H9 (cell line): Measurements from ENCODE around the gene YWHAQ. TPM values are rescaled to one million over a fixed set of nuclear protein-coding genes. Genes with fewer than 3 reads are reported as not detected.

Source experiments
- DNase-seq: peaks from one replicate; pipeline ENCODE4 v3.0.0-alpha.2; 2017
- H2AFZ ChIP-seq: one replicate; pipeline ENCODE4 v1.6.1; 2013; ENCODE audit warnings: mild to moderate bottlenecking, low read length, control low read depth, moderate library complexity
- H2AK5ac ChIP-seq: 2 replicates; pipeline ENCODE4 v1.6.1; 2013; ENCODE audit warnings: low read length, control low read depth, mixed read lengths; ENCODE audit not compliant: insufficient read length
- H2BK120ac ChIP-seq: one replicate; pipeline ENCODE4 v1.6.1; 2013; ENCODE audit warnings: low read depth, mild to moderate bottlenecking, low read length, control low read depth, inconsistent platforms; ENCODE audit not compliant: poor library complexity, severe bottlenecking
- H2BK12ac ChIP-seq: 2 replicates; pipeline ENCODE4 v1.6.1; 2013; ENCODE audit warnings: low read length, control low read depth, mixed read lengths, low read depth; ENCODE audit not compliant: insufficient read length
- H2BK15ac ChIP-seq: 2 replicates; pipeline ENCODE4 v1.6.1; 2013; ENCODE audit warnings: low read depth, low read length, control low read depth
- H2BK20ac ChIP-seq: one replicate; pipeline ENCODE4 v1.6.1; 2013; ENCODE audit warnings: low read depth, mild to moderate bottlenecking, low read length, control low read depth, inconsistent platforms; ENCODE audit not compliant: poor library complexity, severe bottlenecking
- H2BK5ac ChIP-seq: 2 replicates; pipeline ENCODE4 v1.6.1; 2013; ENCODE audit warnings: low read length, control low read depth, mixed read lengths; ENCODE audit not compliant: insufficient read length
- H3K14ac ChIP-seq: 2 replicates; pipeline ENCODE4 v1.6.1; 2013; ENCODE audit warnings: low read length, control low read depth; ENCODE audit not compliant: insufficient read depth
- H3K18ac ChIP-seq: 2 replicates; pipeline ENCODE4 v1.6.1; 2013; ENCODE audit warnings: low read depth, mild to moderate bottlenecking, mixed read lengths, low read length, control low read depth; ENCODE audit not compliant: insufficient read length
- H3K23ac ChIP-seq: 2 replicates; pipeline ENCODE4 v1.6.1; 2013; ENCODE audit warnings: low read length, control low read depth, mixed read lengths, low read depth; ENCODE audit not compliant: insufficient read length
- H3K23me2 ChIP-seq: 2 replicates; pipeline ENCODE4 v1.6.1; 2013; ENCODE audit warnings: low read depth, mild to moderate bottlenecking, mixed read lengths, low read length, control low read depth; ENCODE audit not compliant: insufficient read length, poor library complexity, severe bottlenecking
- H3K27ac ChIP-seq: 2 replicates; pipeline ENCODE4 v1.5.1; 2013; ENCODE audit warnings: low read length, control low read depth, mixed read lengths, low read depth; ENCODE audit not compliant: insufficient read length
- H3K27me3 ChIP-seq: 2 replicates; pipeline ENCODE4 v1.6.1; 2013; ENCODE audit warnings: low read length, control low read depth, inconsistent platforms; ENCODE audit not compliant: insufficient read depth
- H3K4ac ChIP-seq: 2 replicates; pipeline ENCODE4 v1.6.1; 2013; ENCODE audit warnings: low read depth, mild to moderate bottlenecking, control low read depth, inconsistent platforms, low read length, moderate library complexity
- H3K4me1 ChIP-seq: 2 replicates; pipeline ENCODE4 v1.6.1; 2013; ENCODE audit warnings: low read length, control low read depth, inconsistent platforms; ENCODE audit not compliant: insufficient read depth
- H3K4me2 ChIP-seq: 2 replicates; pipeline ENCODE4 v1.6.1; 2013; ENCODE audit warnings: low read length, control low read depth, mixed read lengths; ENCODE audit not compliant: insufficient read length, insufficient read depth
- H3K56ac ChIP-seq: 2 replicates; pipeline ENCODE4 v1.6.1; 2013; ENCODE audit warnings: low read depth, mild to moderate bottlenecking, mixed read lengths, low read length, control low read depth; ENCODE audit not compliant: insufficient read length
- H3K79me1 ChIP-seq: 2 replicates; pipeline ENCODE4 v1.6.1; 2013; ENCODE audit warnings: low read depth, mild to moderate bottlenecking, moderate library complexity, low read length, control low read depth, inconsistent platforms; ENCODE audit not compliant: insufficient read depth, poor library complexity, severe bottlenecking
- H3K79me2 ChIP-seq: 2 replicates; pipeline ENCODE4 v1.6.1; 2013; ENCODE audit warnings: low read length, control low read depth, inconsistent platforms; ENCODE audit not compliant: insufficient read depth
- H3K9ac ChIP-seq: 2 replicates; pipeline ENCODE4 v1.6.1; 2013; ENCODE audit warnings: low read length, control low read depth, mixed read lengths; ENCODE audit not compliant: insufficient read length; ENCODE audit errors: extremely low read depth
- H3K9me3 ChIP-seq: one replicate; pipeline ENCODE4 v1.6.1; 2013; ENCODE audit warnings: low read depth, low read length, inconsistent platforms; ENCODE audit not compliant: control insufficient read depth
- H3T11ph ChIP-seq: one replicate; pipeline ENCODE4 v1.6.1; 2013; ENCODE audit warnings: mild to moderate bottlenecking, low read length, control low read depth, inconsistent platforms
- H4K20me1 ChIP-seq: one replicate; pipeline ENCODE4 v1.6.1; 2013; ENCODE audit not compliant: control insufficient read depth, insufficient read length, insufficient read depth
- H4K5ac ChIP-seq: 2 replicates; pipeline ENCODE4 v1.6.1; 2013; ENCODE audit warnings: low read depth, mild to moderate bottlenecking, mixed read lengths, low read length, control low read depth; ENCODE audit not compliant: insufficient read length
- H4K8ac ChIP-seq: replicated peaks from 2 replicates; pipeline ENCODE4 v1.6.1; 2013; ENCODE audit warnings: low read length, control low read depth, mixed read lengths, low read depth; ENCODE audit not compliant: insufficient read length
- H4K91ac ChIP-seq: 2 replicates; pipeline ENCODE4 v1.6.1; 2013; ENCODE audit warnings: low read depth, mild to moderate bottlenecking, moderate library complexity, mixed read lengths, low read length, control low read depth; ENCODE audit not compliant: insufficient read length
- H3K27ac Mint-ChIP-seq, 3 experiments: 2 replicates in 2 of 3; 3 replicates in 1 of 3; pipeline ENCODE4 v1.8.0; 2020 to 2021; ENCODE audit warnings: mixed read lengths in 3 of 3, mild to moderate bottlenecking in 1 of 3, moderate library complexity in 1 of 3
- H3K27me3 Mint-ChIP-seq: 2 replicates; pipeline ENCODE4 v1.8.0; 2021; ENCODE audit warnings: low read depth, mild to moderate bottlenecking, moderate library complexity, mixed read lengths
- H3K36me3 Mint-ChIP-seq, 3 experiments: 2 replicates in 2 of 3; 3 replicates in 1 of 3; pipeline ENCODE4 v1.8.0; 2020 to 2021; ENCODE audit warnings: low read depth in 3 of 3, mixed read lengths in 3 of 3; ENCODE audit not compliant: insufficient read depth in 1 of 3
- H3K4me1 Mint-ChIP-seq, 2 experiments: 2 replicates each; pipeline ENCODE4 v1.8.0; 2020; ENCODE audit warnings: mixed read lengths in 2 of 2
- H3K4me3 Mint-ChIP-seq, 2 experiments: 2 replicates in 1 of 2; 3 replicates in 1 of 2; pipeline ENCODE4 v1.8.0; 2020 to 2021; ENCODE audit warnings: mild to moderate bottlenecking in 2 of 2, mixed read lengths in 2 of 2, moderate library complexity in 1 of 2
- H3K9me3 Mint-ChIP-seq, 2 experiments: 2 replicates in 1 of 2; 3 replicates in 1 of 2; pipeline ENCODE4 v1.8.0; 2020; ENCODE audit warnings: mild to moderate bottlenecking in 2 of 2, mixed read lengths in 2 of 2, moderate library complexity in 1 of 2
- WGBS: extraction: QIAGEN DNeasy Blood & Tissue Kit; methylation state at CpG from one replicate; pipeline ENCODE4 v1.1.7; 2013; ENCODE audit warnings: missing lambda C conversion rate, low lambda C conversion rate, mixed read lengths; ENCODE audit not compliant: insufficient read length; ENCODE audit errors: extremely low coverage; 5-methylcytosine and 5-hydroxymethylcytosine counted together
- total RNA-seq: library from RNA; stranded (reverse); gene quantifications from 2 replicates; pipeline ENCODE4 v1.2.1, GENCODE V29; 2021
- TF ChIP-seq, protein P1 (sequence below): fragments of 200-600 bp; sonication (generic); conservative IDR thresholded peaks from 3 replicates; pipeline ENCODE4 v1.8.0; 2021; ENCODE audit warnings: antibody characterized with exemption, mild to moderate bottlenecking

Gene YWHAQ
- total RNA-seq, 1 experiment from 2014 or later = 374 TPM

DNA sequence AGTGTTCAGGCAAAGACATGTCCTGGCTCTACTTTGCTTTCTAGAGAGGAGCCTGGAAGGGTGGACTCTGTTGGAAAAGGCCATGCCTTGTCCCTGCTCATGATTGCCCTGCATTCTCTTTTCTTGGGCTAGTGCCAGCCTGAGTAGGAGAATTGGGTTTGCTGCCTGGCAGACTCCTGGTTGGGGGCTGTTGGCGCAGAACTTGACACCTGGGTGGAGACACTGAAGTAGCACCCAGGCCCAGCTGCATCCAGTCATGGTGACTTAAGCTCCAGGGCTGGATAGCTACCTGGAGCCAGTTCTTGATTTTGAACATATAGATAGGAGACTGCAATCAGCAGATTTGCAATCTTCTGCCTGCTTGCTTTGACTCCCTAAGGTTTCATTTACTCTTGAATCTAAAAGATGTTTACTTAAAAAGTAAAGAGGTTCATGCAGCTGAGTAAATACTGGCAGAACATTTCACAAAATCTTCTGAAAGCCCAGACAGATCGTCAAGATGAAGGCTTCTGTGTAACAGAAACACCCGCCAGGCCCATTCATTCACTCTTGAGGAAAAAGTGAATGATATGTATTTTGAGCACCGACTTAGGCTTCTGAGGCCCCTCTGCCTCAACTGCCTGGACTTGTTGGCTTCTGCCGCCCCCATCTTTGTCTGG lies 38.0 kb upstream of the YWHAQ start:
- H3K4me1 ChIP-seq = no peaks in the 10 kb centered on the region
- Mint-ChIP-seq H3K27me3 (peaks cover 3% of the 10 kb centered on the region), H3K4me3 (no peak overlapping the region), H3K36me3 (no peaks in the 10 kb centered on the region), H3K4me1 (no peaks in the 10 kb centered on the region; a peak in 1 of 4 replicates), H3K27ac (no peak overlapping the region; a peak in 1 of 7 replicates), H3K9me3 (no peaks in the 10 kb centered on the region)
- no peaks in the 10 kb centered on the region for H3K79me2 ChIP-seq
- no peak overlapping the region for H3K18ac ChIP-seq
- H3K23ac ChIP-seq = no peak overlapping the region
- H2BK20ac ChIP-seq = no peak overlapping the region
- H4K8ac ChIP-seq = no peak overlapping the region
- WGBS = no CpG with 5 or more reads among the region's 5 CpGs
- H3K27ac ChIP-seq = no peak overlapping the region
- no peak overlapping the region for H3K14ac ChIP-seq
- H4K5ac ChIP-seq = no peak overlapping the region
- no peak overlapping the region for H2BK120ac ChIP-seq
- H3K23me2 ChIP-seq = no peaks in the 10 kb centered on the region
- no peaks in the 10 kb centered on the region for H3K9me3 ChIP-seq
- H3K9ac ChIP-seq = no peak overlapping the region
- H2BK5ac ChIP-seq = no peak overlapping the region
- H3K79me1 ChIP-seq = no peaks in the 10 kb centered on the region
- H2BK12ac ChIP-seq = no peak overlapping the region
- H3K27me3 ChIP-seq = no peaks in the 10 kb centered on the region
- H3T11ph ChIP-seq = no peak overlapping the region
- TF ChIP-seq, protein P1, sequence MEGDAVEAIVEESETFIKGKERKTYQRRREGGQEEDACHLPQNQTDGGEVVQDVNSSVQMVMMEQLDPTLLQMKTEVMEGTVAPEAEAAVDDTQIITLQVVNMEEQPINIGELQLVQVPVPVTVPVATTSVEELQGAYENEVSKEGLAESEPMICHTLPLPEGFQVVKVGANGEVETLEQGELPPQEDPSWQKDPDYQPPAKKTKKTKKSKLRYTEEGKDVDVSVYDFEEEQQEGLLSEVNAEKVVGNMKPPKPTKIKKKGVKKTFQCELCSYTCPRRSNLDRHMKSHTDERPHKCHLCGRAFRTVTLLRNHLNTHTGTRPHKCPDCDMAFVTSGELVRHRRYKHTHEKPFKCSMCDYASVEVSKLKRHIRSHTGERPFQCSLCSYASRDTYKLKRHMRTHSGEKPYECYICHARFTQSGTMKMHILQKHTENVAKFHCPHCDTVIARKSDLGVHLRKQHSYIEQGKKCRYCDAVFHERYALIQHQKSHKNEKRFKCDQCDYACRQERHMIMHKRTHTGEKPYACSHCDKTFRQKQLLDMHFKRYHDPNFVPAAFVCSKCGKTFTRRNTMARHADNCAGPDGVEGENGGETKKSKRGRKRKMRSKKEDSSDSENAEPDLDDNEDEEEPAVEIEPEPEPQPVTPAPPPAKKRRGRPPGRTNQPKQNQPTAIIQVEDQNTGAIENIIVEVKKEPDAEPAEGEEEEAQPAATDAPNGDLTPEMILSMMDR = no peak
- no peak for DNase-seq
- H4K91ac ChIP-seq = no peak overlapping the region
- no peak overlapping the region for H2AFZ ChIP-seq
- no peak overlapping the region for H3K4ac ChIP-seq
- H2BK15ac ChIP-seq = no peak overlapping the region
- no peak overlapping the region for H2AK5ac ChIP-seq
- no peak overlapping the region for H3K4me2 ChIP-seq
- H4K20me1 ChIP-seq = no peaks in the 10 kb centered on the region
- no peak overlapping the region for H3K56ac ChIP-seq
